GM18520 (cell line): Measurements from ENCODE around the gene ERVFRD-1.
"Not testable (repeated sequence)": the region's sequence is repeated elsewhere in the genome, so short reads cannot be mapped to it uniquely, and the experiment has no call there.

Experiments
- ATAC-seq: cut with Tn5 transposase; IDR thresholded peaks from one replicate; pipeline ENCODE4 v1.9.1; 2021; ENCODE audit not compliant: unreplicated experiment

The ERVFRD-1 gene

GRCh38 chr6:11129908-11130565, 18.5 kb upstream of the ERVFRD-1 start:
- ATAC-seq = no peak

DNA sequence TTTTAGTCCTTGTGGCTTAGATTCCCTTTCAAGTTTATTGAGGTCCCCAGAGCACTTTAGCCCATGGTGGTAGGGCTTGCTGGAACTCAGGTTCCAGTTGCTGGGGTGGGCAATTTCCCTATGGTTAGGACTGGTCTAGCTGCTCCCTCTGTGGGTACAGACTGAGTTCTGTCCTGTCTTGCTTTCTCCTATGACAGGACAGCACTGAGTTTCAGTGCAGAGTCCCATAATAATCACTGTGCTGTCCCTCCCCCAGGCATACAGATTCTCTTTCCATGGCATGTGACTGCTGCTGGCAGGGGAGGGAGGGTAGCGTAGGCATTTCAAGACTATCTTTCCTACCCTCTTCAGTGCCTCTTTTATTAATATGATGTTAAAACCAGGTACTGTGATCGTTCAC, 17.1 kb upstream of the ERVFRD-1 start:
- ATAC-seq = no peak

DNA sequence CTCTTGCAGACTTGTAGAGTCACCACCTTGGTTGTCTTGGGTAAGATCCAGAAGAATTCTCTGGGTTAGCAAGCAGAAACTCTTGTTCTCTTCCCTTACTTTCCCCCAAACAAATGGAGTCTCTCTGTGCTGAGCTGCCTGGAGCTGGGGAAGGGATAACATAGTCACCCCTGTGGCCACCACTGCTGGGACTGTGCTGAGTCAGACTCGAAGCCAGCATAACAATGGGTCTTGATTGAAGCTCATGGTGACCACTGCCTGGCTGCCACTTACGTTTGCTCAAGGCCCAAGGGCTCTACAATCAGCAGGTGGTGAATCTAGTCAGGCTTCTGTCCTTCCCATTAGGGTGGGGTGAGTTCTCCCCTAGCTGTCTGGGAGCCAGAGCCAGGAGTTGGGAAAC, 15.4 kb upstream of the ERVFRD-1 start:
- ATAC-seq = no peak

DNA sequence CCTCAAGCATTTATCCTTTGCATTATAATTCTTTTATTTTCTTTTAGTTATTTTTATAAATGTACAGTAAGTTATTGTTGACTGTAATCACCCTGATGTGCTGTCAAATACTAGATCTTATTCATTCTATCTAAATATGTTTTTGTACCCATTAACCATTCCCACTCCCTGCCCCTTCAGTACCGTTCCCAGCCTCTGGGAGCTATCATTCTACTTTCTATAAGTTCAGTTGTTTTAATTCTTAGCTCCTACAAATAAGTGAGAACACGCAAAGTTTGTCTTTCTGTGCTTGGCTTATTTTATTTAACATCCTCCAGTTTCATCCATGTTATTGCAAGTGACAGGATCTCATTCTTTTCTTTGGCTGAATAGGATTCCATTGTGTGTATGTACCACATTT, 12.5 kb upstream of the ERVFRD-1 start:
- ATAC-seq = no peak

DNA sequence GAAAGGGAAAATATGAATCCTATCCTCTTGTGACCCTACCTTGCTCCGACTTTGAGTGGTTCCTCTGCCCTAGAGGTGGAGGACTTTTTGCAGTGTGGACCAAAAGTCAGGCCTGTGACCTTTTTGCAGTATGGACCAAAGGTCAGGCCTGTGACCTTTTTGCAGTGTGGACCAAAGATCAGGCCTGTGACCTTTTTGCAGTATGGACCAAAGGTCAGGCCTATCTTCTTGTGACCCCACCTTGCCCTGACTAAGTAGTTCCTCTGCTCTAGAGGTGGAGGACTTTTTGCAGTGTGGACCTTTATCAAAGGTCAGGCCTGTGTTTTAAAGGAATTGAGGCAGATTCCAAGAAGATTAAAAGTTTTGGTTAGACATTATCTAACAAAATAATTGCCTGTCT, 10.9 kb upstream of the ERVFRD-1 start:
- ATAC-seq = no peak

- ATAC-seq = no peak
Observed at GRCh38 chr6:11121851-11122250, 10.3 kb upstream of the ERVFRD-1 start.

- ATAC-seq = no peak
Observed at GRCh38 chr6:11120271-11121005, 8.9 kb upstream of the ERVFRD-1 start.

- ATAC-seq = not testable (repeated sequence)
Observed at GRCh38 chr6:11115808-11116536, 4.4 kb upstream of the ERVFRD-1 start.

DNA sequence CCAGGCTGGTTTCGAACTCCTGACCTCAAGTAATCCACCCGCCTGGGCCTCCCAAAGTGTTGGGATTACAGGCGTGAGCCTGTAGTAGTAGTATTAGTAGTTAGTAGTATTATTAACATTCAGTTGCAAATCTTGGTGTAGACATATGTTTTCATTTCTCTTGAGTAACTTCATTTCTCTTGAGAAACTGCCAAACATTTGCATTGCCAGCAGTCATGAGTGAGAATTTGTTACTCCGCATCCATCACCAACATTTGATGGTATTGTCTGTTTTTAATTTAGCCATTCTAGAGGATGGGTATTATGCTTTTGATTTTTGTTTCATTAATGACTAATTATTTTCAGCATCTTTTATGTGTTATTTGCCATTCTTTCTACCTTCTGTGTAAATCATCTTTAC, 1.5 kb upstream of the ERVFRD-1 start:
- no peak for ATAC-seq

- no peak for ATAC-seq
Observed at GRCh38 chr6:11111769-11112437, 378 bp upstream of the ERVFRD-1 start.

DNA sequence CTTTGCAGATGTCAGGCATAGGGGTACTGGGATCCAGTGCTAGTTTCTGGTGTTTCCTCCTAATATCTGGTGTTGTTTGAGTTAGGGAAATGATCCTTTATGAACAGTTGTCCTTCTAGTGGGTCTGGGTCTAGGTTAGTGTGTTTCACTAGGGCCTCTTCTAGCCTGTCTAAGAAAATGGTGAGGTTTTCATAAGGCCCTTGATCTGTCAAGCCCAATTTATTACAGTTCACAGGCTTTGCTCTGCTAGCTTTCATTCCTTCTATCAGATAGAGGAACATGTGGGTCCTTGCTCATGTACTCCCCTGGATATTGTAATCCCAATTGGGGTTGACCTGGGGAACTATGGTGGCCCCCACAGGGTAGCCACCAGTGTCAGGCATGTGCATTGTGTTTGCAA, 2.8 kb downstream of the ERVFRD-1 start:
- ATAC-seq = no peak

- ATAC-seq = no peak
Observed at GRCh38 chr6:11103065-11103464, 8.5 kb downstream of the ERVFRD-1 start.

GRCh38 chr6:11101417-11101816, 10.1 kb downstream of the ERVFRD-1 start:
- ATAC-seq = no peak

- no peak for ATAC-seq
Observed at GRCh38 chr6:11098004-11098403, 13.5 kb downstream of the ERVFRD-1 start.

DNA sequence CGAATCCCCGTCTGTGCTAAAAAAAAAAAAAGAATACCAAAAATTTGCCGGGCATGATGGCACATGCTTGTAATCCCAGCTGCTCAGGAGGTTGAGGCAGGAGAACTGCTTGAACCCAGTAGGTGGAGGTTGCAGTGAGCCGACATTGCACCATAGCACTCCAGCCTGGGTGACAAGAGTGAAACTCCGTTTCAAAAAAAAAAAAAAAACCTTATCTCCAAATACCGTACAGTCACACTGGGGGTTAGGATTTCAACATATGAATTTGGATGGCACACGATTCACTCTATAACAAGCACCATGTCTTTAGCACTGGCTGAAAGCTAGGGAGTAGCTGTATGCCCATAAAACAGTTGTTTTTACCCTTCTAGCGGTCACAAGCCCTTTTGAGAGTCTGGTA, 14.0 kb downstream of the ERVFRD-1 start:
- no peak for ATAC-seq

- ATAC-seq = no peak
Observed at GRCh38 chr6:11096109-11096508, 15.4 kb downstream of the ERVFRD-1 start.

- no peak for ATAC-seq
Observed at GRCh38 chr6:11094941-11095340, 16.6 kb downstream of the ERVFRD-1 start.

DNA sequence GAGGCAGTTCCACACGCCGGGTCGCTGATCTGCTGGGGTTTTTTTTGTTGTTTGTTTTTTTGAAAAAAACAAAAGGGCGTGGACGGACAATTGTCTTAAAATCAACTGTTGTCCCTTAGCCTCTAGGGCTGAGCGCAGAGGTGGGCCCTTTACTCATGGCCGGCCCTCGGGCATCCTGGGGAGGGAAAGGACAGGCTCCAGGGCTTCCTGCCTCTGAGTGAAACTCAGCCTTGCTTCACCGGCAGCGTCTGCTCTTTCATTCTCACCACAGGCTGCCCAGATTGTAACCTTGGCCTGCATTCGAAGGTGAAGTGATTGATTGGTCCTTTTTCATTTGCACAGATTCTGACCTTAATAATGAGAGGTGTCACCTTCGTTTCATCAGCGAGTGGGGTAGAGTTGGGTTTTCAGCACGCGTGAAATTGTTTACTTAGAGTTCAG, 17.1 kb downstream of the ERVFRD-1 start:
- ATAC-seq = peak; percentile 12

GRCh38 chr6:11093626-11094410, 17.7 kb downstream of the ERVFRD-1 start, which contains the start of gene SMIM13:
Gene SMIM13 (plus strand): TSS chr6:11093834. CDS start chr6:11094314, 480 bp downstream.
- peak; percentile 85 for ATAC-seq

- no peak for ATAC-seq
Observed at GRCh38 chr6:11093376-11093625, 18.2 kb downstream of the ERVFRD-1 start.
